Thoracic aorta (tissue), 2 donors: ENCODE results near the gene PRKCA. TPM values are rescaled to one million over a fixed set of nuclear protein-coding genes. Genes with fewer than 3 reads are reported as not detected.
"Not testable (repeated sequence)": the region's sequence is repeated elsewhere in the genome, so short reads cannot be mapped to it uniquely, and the experiment has no call there.

Source experiments
- ATAC-seq: fragments of 150-250 bp; one replicate; pipeline ENCODE4 v1.8.0; 2017; ENCODE audit warnings: low read depth; ENCODE audit not compliant: insufficient number of reproducible peaks, low FRiP score
- DNase-seq: peaks from one replicate; pipeline ENCODE4 v3.0.0-alpha.2; 2020; ENCODE audit warnings: low spot score
- H3K27ac ChIP-seq, 2 donors: fragments of 200-600 bp; sonication (generic); 1 replicate in 1 of 2; 2 replicates in 1 of 2; pipeline ENCODE4 v1.5.1; 2016; ENCODE audit warnings: mild to moderate bottlenecking in 2 of 2, moderate library complexity in 2 of 2
- H3K27me3 ChIP-seq: fragments of 200-600 bp; sonication (generic); replicated peaks from 2 replicates; pipeline ENCODE4 v1.6.0; 2016; ENCODE audit warnings: mild to moderate bottlenecking; ENCODE audit not compliant: insufficient read depth
- H3K36me3 ChIP-seq: fragments of 200-600 bp; sonication (generic); one replicate; pipeline ENCODE4 v1.5.1; 2016
- H3K4me1 ChIP-seq, 2 donors: fragments of 200-600 bp; sonication (generic); 1 replicate in 1 of 2; 2 replicates in 1 of 2; pipeline versions ENCODE4 v1.5.1 to v1.6.0; 2016; ENCODE audit warnings: low read depth in 2 of 2, mild to moderate bottlenecking in 1 of 2; ENCODE audit not compliant: control insufficient read depth in 1 of 2
- H3K4me3 ChIP-seq: fragments of 200-600 bp; sonication (generic); 2 replicates; pipeline ENCODE4 v1.5.1; 2016; ENCODE audit warnings: mild to moderate bottlenecking
- H3K9me3 ChIP-seq: fragments of 200-600 bp; sonication (generic); 2 replicates; pipeline ENCODE4 v1.5.1; 2016
- total RNA-seq, 2 donors: library from RNA; depleted of rRNA; stranded (reverse); fragments of >200 nt; gene quantifications; one replicate each; pipeline versions ENCODE4 v1.1.0 to v1.2.3, GENCODE V29; 2016
- TF ChIP-seq, protein P1 (sequence below): fragments of 200-600 bp; sonication (generic); IDR thresholded peaks from one replicate; pipeline ENCODE4 v1.5.1; 2019; ENCODE audit warnings: antibody characterized with exemption

PRKCA gene
- total RNA-seq, 2 donors from 2014 or later: 9.1 to 11.6 TPM

DNA sequence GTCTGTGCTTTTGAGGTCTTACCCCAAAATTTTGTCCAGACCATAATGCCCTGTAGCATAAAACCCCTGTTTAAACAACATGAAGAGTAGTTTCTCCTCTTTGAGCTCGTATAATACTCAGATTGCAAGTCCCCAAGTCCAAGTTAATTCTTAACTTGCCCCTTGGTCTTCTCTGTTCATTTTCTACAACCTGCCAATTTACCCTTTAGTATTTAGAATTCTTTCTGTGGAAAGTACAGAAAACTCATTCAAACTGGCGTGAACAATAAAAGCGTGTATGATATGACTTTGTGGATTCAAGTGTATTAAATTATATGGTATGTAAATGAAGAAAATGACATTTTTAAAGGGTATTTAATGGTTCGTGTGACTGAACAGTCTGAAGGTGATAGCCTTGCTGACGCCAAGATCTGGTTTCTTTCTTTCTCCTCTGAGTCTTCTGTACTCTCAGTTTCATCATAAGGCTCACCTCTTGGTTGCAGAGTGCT lies 185.6 kb downstream of the PRKCA start:
- no peaks in the 10 kb centered on the region for H3K27me3 ChIP-seq
- ATAC-seq (no peak), DNase-seq (no peak)
- H3K9me3 ChIP-seq: no peaks in the 10 kb centered on the region
- H3K27ac ChIP-seq: no peak overlapping the region
- H3K4me1 ChIP-seq: no peaks in the 10 kb centered on the region
- TF ChIP-seq, protein P1, sequence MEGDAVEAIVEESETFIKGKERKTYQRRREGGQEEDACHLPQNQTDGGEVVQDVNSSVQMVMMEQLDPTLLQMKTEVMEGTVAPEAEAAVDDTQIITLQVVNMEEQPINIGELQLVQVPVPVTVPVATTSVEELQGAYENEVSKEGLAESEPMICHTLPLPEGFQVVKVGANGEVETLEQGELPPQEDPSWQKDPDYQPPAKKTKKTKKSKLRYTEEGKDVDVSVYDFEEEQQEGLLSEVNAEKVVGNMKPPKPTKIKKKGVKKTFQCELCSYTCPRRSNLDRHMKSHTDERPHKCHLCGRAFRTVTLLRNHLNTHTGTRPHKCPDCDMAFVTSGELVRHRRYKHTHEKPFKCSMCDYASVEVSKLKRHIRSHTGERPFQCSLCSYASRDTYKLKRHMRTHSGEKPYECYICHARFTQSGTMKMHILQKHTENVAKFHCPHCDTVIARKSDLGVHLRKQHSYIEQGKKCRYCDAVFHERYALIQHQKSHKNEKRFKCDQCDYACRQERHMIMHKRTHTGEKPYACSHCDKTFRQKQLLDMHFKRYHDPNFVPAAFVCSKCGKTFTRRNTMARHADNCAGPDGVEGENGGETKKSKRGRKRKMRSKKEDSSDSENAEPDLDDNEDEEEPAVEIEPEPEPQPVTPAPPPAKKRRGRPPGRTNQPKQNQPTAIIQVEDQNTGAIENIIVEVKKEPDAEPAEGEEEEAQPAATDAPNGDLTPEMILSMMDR: no peak
- no peaks in the 10 kb centered on the region for H3K36me3 ChIP-seq
- H3K4me3 ChIP-seq: no peak overlapping the region

DNA sequence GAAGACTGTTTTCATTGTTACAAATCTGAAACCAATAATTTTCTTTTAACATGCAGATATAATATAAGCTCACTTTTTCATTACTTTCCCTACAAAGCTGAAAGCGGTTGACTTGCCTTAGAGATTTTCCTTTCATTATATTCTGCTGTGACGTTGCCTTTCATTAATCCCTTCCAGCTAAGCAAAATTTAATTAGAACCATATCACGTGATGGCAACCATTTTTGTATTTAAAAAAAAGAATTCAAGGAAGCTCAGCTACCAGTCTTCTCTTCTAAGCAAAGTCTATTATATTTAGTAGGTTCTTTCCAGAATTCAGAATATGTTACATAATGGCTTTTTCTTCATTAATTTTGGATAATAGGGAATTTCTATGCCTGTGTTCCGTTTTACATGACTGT lies 186.5 kb downstream of the PRKCA start:
- DNase-seq (no peak), ATAC-seq (no peak)
- TF ChIP-seq, protein P1: no peak
- Histone ChIP-seq H3K36me3 (no peaks in the 10 kb centered on the region), H3K9me3 (no peaks in the 10 kb centered on the region), H3K27me3 (no peaks in the 10 kb centered on the region), H3K4me1 (no peaks in the 10 kb centered on the region), H3K4me3 (no peak overlapping the region), H3K27ac (no peak overlapping the region)

DNA sequence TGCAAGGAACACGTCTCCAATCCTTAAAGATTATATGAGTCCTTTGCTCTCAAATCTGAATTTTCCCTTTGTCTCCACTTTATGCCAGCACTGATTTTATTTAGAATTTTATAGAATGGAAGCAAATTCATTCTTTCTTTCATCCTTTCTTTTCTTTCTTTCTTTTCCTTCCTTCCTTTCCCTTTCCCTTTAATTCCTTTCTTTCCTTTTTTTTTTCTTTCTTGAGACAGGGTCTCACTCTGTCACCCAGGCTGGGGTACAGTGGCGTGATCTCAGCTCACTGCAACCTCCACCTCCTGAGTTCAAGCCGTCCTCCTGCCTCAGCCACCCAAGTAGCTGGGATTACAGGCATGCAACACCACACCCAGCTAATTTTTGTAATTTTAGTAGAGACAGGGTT lies 187.2 kb downstream of the PRKCA start:
- not testable (repeated sequence) for H3K36me3 ChIP-seq, H3K4me1 ChIP-seq, H3K27ac ChIP-seq, H3K27me3 ChIP-seq, H3K4me3 ChIP-seq, H3K9me3 ChIP-seq, ATAC-seq, DNase-seq

DNA sequence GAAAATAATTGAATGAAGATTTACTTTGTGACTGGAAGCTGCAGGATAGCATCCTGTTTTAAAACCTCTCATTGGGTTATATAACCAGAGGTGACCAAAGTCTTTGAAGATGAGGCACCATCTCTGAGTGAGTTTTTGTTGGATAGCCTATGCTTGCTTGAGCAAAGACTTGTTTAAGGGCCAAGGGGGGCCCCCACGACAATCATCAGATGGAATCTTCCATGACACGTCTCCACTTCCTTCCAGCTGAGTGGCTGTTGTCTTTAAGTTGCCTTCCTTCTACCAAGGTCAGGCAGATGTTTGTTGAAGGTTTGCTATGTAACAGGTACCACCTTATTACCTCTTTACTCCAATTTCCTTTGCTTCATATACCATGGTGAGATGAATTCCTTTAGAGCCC lies 188.8 kb downstream of the PRKCA start:
- H3K4me3 ChIP-seq: no peak overlapping the region
- no peak overlapping the region for H3K27ac ChIP-seq
- DNase-seq: no peak
- no peaks in the 10 kb centered on the region for H3K9me3 ChIP-seq
- ATAC-seq: no peak
- no peaks in the 10 kb centered on the region for H3K36me3 ChIP-seq
- H3K27me3 ChIP-seq: no peaks in the 10 kb centered on the region
- no peaks in the 10 kb centered on the region for H3K4me1 ChIP-seq
- TF ChIP-seq, protein P1: no peak

DNA sequence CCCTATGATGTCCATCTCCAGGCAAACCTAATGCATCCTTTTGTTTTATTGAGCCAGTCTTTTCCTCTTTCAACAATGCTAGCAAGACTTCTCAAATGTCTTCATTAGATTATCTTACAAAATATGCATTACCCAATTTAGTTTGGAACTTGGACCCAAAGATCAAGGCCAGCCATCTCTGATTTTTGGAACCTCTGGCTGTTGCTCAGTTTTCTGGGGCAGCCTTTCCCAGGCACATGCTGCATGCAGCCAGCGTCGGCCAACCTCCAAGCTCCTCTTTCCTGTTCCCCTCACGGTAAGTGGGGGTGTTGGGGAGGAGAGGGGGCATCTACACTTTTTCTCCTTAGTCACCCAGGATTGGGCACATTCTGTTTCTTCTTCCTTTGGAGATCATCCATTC lies 189.3 kb downstream of the PRKCA start:
- ATAC-seq: no peak
- Histone ChIP-seq H3K4me3 (no peak overlapping the region), H3K36me3 (no peaks in the 10 kb centered on the region), H3K9me3 (no peaks in the 10 kb centered on the region), H3K27ac (no peak overlapping the region), H3K27me3 (no peaks in the 10 kb centered on the region), H3K4me1 (no peaks in the 10 kb centered on the region)
- no peak for DNase-seq
- TF ChIP-seq, protein P1: no peak

DNA sequence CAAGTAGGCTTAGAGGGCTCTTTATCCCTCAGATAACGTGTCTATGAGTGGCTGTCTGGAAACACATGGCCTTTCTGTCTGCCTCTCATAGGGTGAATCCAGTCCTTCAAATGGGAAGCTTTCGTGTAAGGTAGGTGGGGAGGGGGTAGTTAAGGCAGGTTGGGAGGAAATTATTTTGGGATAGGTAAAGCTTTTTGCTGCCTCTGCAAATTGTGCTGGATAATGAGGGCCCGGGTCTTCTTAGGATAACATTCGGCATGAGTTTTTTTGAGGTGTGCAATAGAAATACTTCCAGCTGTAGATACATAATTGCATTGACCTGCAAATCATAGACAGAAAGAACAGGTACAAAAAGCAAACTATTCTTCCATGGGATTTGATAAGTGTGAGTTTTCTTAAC lies 189.7 kb downstream of the PRKCA start:
- ATAC-seq (no peak), DNase-seq (no peak)
- Histone ChIP-seq H3K27ac (no peak overlapping the region), H3K4me3 (no peak overlapping the region), H3K4me1 (no peaks in the 10 kb centered on the region), H3K27me3 (no peaks in the 10 kb centered on the region), H3K9me3 (no peaks in the 10 kb centered on the region), H3K36me3 (no peaks in the 10 kb centered on the region)
- TF ChIP-seq, protein P1: no peak
